SH-SY5Y (cell line): Measurements from ENCODE around the gene INPP5A.

ENCODE experiments used
- GATA2 ChIP-seq: IDR thresholded peaks from 2 replicates; pipeline ENCODE4 v1.6.1; 2011; ENCODE audit warnings: mild to moderate bottlenecking, low read depth, low read length
- GATA3 ChIP-seq: IDR thresholded peaks from 2 replicates; pipeline ENCODE4 v1.6.1; 2011; ENCODE audit warnings: low read depth, mild to moderate bottlenecking, low read length, moderate library complexity

GRCh38 chr10:132723330-132723970 is 185.9 kb downstream of the INPP5A start:
- TF ChIP-seq GATA3 (no peak), GATA2 (no peak)
